ENCODE measurements around the gene COLGALT1.

GRCh38 chr19:17549085-17549740 lies 6.2 kb upstream of the COLGALT1 start:
- TF ChIP-seq CTCF (IDR thresholded peaks at IDR 0.05; ENCODE audit: low read depth, low read length, poor library complexity, severe bottlenecking), result no peak
- TF ChIP-seq EZH2phosphoT487 (IDR thresholded peaks at IDR 0.05; ENCODE audit: borderline replicate concordance, low read length), result no peak
